Tibial nerve (tissue), 4 donors: ENCODE results near the gene EGFL7. TPM values are rescaled to one million over a fixed set of nuclear protein-coding genes. Genes with fewer than 3 reads are reported as not detected.

ENCODE experiments used
- DNase-seq, 2 donors: peaks; one replicate each; pipeline ENCODE4 v3.0.0-alpha.2; 2019; ENCODE audit warnings: low spot score in 2 of 2
- H3K27ac ChIP-seq, 4 donors: fragments of 200-600 bp; sonication (generic) in 3 of 4; one replicate each; pipeline ENCODE4 v1.5.1; 2017 to 2019; ENCODE audit warnings: mild to moderate bottlenecking in 1 of 4
- H3K27me3 ChIP-seq, 2 donors: fragments of 200-600 bp; sonication (generic) in 1 of 2; one replicate each; pipeline versions ENCODE4 v1.5.1 to v1.6.0; 2017 to 2019
- H3K36me3 ChIP-seq, 3 donors: fragments of 200-600 bp; sonication (generic); one replicate each; pipeline ENCODE4 v1.5.1; 2018 to 2019
- H3K4me1 ChIP-seq, 4 donors: fragments of 200-600 bp; sonication (generic) in 3 of 4; one replicate each; pipeline ENCODE4 v1.5.1; 2017 to 2019
- H3K4me3 ChIP-seq, 4 donors: fragments of 200-600 bp; sonication (generic) in 3 of 4; one replicate each; pipeline ENCODE4 v1.5.1; 2017 to 2019; ENCODE audit warnings: mild to moderate bottlenecking in 1 of 4, moderate library complexity in 1 of 4
- H3K9me3 ChIP-seq, 4 donors: fragments of 200-600 bp; sonication (generic) in 3 of 4; one replicate each; pipeline ENCODE4 v1.5.1; 2017 to 2019
- EP300 ChIP-seq, 2 donors: sonication (generic); formaldehyde crosslinking; IDR thresholded peaks; one replicate each; pipeline ENCODE4 v1.6.1; 2017; ENCODE audit warnings: antibody characterized with exemption in 2 of 2, mild to moderate bottlenecking in 1 of 2
- POLR2A ChIP-seq, 2 donors: fragments of 450-650 bp; IDR thresholded peaks; one replicate each; pipeline ENCODE4 v1.6.1; 2017; ENCODE audit warnings: antibody characterized with exemption in 2 of 2, mild to moderate bottlenecking in 2 of 2, moderate library complexity in 2 of 2
- whole genome bisulfite sequencing, 2 donors: methylation state at CpG; one replicate each; pipeline ENCODE4 v1.1.5; 2018; 5-methylcytosine and 5-hydroxymethylcytosine counted together
- total RNA-seq, 4 donors: library from RNA; depleted of rRNA; stranded (reverse); fragments of >200 nt; gene quantifications; one replicate each; pipeline ENCODE4 v1.1.0, GENCODE V29; 2016
- TF ChIP-seq, protein P1 (sequence below), 5 experiments: fragments of 200-600 bp in 3 of 5; fragments of 450-650 bp in 2 of 5; sonication (generic) in 3 of 5; IDR thresholded peaks; one replicate each; pipeline ENCODE4 v1.5.1; 2016 to 2019; ENCODE audit warnings: antibody characterized with exemption in 5 of 5, mild to moderate bottlenecking in 3 of 5, moderate library complexity in 2 of 5

Gene EGFL7
- total RNA-seq, 4 donors from 2014 or later: 95.2 to 229 (median 179) TPM

DNA sequence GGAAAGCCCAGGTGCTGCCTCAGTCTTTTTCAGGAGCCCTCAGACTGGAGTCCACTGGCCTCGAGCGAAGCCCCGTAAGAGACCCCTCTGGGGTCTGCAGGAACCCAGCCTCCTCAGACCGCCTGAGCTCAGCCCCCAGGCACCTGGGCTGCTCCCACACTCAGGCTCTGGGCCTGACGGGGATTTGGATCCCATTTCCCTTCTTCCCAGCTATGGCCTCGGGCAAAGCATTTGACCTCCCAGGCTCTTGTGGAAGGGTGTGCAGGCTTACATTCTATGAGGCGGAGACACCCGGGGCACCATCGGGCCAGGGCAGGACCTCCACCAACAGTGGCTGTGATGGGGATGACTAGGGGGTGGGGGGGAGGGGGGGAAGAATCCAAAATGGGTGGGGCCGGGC, 20.0 kb downstream of the EGFL7 start:
- no peak for TF ChIP-seq POLR2A (IDR thresholded peaks at IDR 0.05)
- TF ChIP-seq, protein P1, sequence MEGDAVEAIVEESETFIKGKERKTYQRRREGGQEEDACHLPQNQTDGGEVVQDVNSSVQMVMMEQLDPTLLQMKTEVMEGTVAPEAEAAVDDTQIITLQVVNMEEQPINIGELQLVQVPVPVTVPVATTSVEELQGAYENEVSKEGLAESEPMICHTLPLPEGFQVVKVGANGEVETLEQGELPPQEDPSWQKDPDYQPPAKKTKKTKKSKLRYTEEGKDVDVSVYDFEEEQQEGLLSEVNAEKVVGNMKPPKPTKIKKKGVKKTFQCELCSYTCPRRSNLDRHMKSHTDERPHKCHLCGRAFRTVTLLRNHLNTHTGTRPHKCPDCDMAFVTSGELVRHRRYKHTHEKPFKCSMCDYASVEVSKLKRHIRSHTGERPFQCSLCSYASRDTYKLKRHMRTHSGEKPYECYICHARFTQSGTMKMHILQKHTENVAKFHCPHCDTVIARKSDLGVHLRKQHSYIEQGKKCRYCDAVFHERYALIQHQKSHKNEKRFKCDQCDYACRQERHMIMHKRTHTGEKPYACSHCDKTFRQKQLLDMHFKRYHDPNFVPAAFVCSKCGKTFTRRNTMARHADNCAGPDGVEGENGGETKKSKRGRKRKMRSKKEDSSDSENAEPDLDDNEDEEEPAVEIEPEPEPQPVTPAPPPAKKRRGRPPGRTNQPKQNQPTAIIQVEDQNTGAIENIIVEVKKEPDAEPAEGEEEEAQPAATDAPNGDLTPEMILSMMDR (IDR thresholded peaks at IDR 0.05): no peak
- no peak for TF ChIP-seq EP300 (IDR thresholded peaks at IDR 0.05)
- Histone ChIP-seq H3K27ac (no peak overlapping the region), H3K4me3 (no peak overlapping the region), H3K27me3 (no peaks in the 10 kb centered on the region), H3K36me3 (no peaks in the 10 kb centered on the region), H3K4me1 (peaks cover 0 to 30% (median 16%) of the 10 kb centered on the region in 4 donors), H3K9me3 (no peaks in the 10 kb centered on the region)
- no peak for DNase-seq
- 83 to 84% methylated on average over 6 to 10 of the region's 10 CpGs for WGBS, 2 donors

DNA sequence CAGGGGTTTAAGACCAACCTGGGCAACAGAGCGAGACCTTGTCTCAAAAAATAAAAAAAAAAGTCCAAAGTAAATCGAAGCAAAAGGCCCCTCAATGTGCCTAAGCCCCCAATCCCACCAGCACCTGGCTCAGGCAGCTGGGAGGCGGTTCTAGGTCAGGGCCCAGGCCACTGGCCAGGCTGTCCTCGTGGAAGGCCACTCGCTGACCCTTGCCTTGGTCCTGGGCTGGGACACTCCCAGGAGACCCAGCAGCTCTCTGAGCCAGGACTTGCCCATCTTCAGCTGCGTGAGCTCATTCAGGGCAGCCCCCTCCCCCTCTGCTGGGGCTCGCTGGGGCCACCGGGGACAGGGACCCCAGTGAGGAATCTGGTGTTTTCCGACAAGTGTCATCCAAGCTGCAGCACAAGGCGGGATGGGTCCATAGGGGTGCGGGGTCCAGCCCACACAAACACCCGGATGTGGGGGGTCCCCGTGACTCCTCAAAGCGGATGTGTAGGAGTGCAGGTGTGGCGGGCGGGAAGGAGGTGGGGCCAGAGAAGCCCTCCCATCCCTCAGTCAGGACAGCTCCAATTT, 20.5 kb downstream of the EGFL7 start:
- no peak for DNase-seq
- H3K36me3 ChIP-seq: no peaks in the 10 kb centered on the region
- no peak overlapping the region for H3K4me3 ChIP-seq
- no peaks in the 10 kb centered on the region for H3K27me3 ChIP-seq
- WGBS, 2 donors: 84 to 88% methylated on average over 14 of the region's 16 CpGs
- H3K27ac ChIP-seq: no peak overlapping the region
- no peaks in the 10 kb centered on the region for H3K9me3 ChIP-seq
- peaks cover 0 to 35% (median 19%) of the 10 kb centered on the region in 4 donors for H3K4me1 ChIP-seq
- TF ChIP-seq, protein P1 (IDR thresholded peaks at IDR 0.05): no peak
- TF ChIP-seq EP300 (IDR thresholded peaks at IDR 0.05) (no peak), POLR2A (IDR thresholded peaks at IDR 0.05) (no peak)

DNA sequence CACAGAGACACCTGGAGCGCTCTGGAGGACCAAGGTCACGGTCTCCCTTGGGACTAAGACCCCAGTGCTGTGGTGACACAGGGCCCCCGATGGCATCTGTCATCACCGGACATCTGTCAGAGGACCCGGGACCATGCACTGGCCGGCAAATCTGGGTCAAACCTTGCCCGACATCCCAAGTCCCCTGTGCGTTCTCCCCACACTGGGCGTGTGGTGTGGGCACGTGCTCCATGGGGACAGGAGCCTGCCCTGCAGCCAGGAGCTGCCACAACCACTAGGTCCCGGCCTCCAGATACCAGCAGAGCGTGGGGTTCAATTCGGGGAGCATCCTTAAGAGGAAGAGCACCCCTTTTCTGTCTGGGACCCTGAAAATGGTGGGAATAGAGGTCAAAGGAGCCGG, 21.0 kb downstream of the EGFL7 start:
- no peak for DNase-seq
- peaks cover 0 to 35% (median 19%) of the 10 kb centered on the region in 4 donors for H3K4me1 ChIP-seq
- TF ChIP-seq POLR2A (IDR thresholded peaks at IDR 0.05): no peak
- TF ChIP-seq, protein P1 (IDR thresholded peaks at IDR 0.05): no peak
- no peak for TF ChIP-seq EP300 (IDR thresholded peaks at IDR 0.05)
- no peak overlapping the region for H3K27ac ChIP-seq
- no peak overlapping the region for H3K4me3 ChIP-seq
- H3K27me3 ChIP-seq: no peaks in the 10 kb centered on the region
- no peaks in the 10 kb centered on the region for H3K36me3 ChIP-seq
- WGBS, 2 donors: 89 to 93% methylated on average over 10 to 14 of the region's 14 CpGs
- H3K9me3 ChIP-seq: no peaks in the 10 kb centered on the region

DNA sequence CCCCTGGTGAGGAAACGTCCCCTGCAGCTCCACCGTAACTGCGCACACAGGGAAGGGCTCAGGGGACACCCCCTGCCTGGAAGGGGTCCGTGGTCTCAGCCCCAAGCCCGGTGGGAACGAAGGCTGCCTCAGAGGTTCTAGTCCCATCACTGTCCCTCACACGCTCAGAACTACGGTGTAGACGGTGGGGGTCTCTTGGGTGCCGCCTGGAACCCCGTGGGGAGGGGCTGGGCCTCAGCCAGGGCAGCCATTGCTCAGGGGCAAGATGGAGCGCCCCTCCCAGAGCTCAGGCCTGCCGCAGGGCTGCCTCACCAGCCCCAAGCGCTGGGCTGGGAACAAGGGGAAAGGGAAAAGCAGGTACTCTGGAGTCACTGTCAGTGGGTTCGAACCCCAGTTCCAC, 21.6 kb downstream of the EGFL7 start:
- DNase-seq: no peak
- Histone ChIP-seq H3K27me3 (no peaks in the 10 kb centered on the region), H3K9me3 (no peaks in the 10 kb centered on the region), H3K4me3 (no peak overlapping the region), H3K27ac (no peak overlapping the region), H3K36me3 (no peaks in the 10 kb centered on the region), H3K4me1 (peaks cover 0 to 35% (median 19%) of the 10 kb centered on the region in 4 donors)
- TF ChIP-seq EP300 (IDR thresholded peaks at IDR 0.05): no peak
- TF ChIP-seq, protein P1 (IDR thresholded peaks at IDR 0.05): no peak
- TF ChIP-seq POLR2A (IDR thresholded peaks at IDR 0.05): no peak
- WGBS, 2 donors: 81 to 82% methylated on average over 15 of the region's 15 CpGs

DNA sequence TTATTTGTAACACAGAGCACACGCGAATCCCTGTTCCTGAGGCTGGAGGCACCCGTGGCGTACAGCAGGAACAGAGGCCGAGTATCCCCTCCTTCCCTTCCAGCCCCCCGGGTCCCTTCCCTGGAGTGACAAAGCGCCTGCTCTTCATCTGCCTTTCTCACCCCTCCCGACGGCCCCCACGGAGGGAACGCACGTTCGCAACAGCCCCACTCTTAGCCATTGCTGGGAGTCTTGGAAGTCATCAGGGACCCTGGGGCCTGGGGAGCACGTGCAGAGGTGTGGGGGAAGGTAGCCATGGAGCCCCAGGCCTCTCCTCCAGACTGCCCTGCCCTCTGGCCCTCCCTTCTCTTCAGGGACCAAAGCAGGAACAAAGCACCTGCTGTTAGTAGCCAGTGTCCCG, 22.1 kb downstream of the EGFL7 start:
- DNase-seq: no peak
- H3K4me3 ChIP-seq: peak overlapping the region in 1 of 4 donors; percentile 91
- no peaks in the 10 kb centered on the region for H3K27me3 ChIP-seq
- no peaks in the 10 kb centered on the region for H3K36me3 ChIP-seq
- TF ChIP-seq EP300 (IDR thresholded peaks at IDR 0.05): no peak
- TF ChIP-seq, protein P1 (IDR thresholded peaks at IDR 0.05): no peak
- TF ChIP-seq POLR2A (IDR thresholded peaks at IDR 0.05): no peak
- no peak overlapping the region for H3K27ac ChIP-seq
- WGBS, 2 donors: 83 to 85% methylated on average over 15 of the region's 15 CpGs
- H3K4me1 ChIP-seq: peaks cover 0 to 40% (median 19%) of the 10 kb centered on the region in 4 donors
- no peaks in the 10 kb centered on the region for H3K9me3 ChIP-seq
